HG02642 (cell line): ENCODE results near the gene DDN.

ENCODE experiments used
- ATAC-seq: cut with Tn5 transposase; IDR thresholded peaks from one replicate; pipeline ENCODE4 v1.9.1; 2021; ENCODE audit warnings: mild to moderate bottlenecking; ENCODE audit not compliant: unreplicated experiment, poor library complexity

The DDN gene

GRCh38 chr12:49032276-49032675 is 33.1 kb upstream of the DDN start:
- no peak for ATAC-seq

- no peak for ATAC-seq
Measured at GRCh38 chr12:49031573-49032161, 32.5 kb upstream of the DDN start.

GRCh38 chr12:49030714-49031572 is 31.8 kb upstream of the DDN start:
- no peak for ATAC-seq

GRCh38 chr12:49030119-49030518 is 30.9 kb upstream of the DDN start:
- no peak for ATAC-seq

- ATAC-seq = no peak
Measured at GRCh38 chr12:49028666-49029275, 29.6 kb upstream of the DDN start.

GRCh38 chr12:49027846-49028555 is 28.8 kb upstream of the DDN start:
- no peak for ATAC-seq

- ATAC-seq = no peak
Measured at GRCh38 chr12:49026678-49027480, 27.7 kb upstream of the DDN start.

GRCh38 chr12:49026101-49026500 is 26.9 kb upstream of the DDN start:
- no peak for ATAC-seq

GRCh38 chr12:49025463-49025862 is 26.3 kb upstream of the DDN start:
- no peak for ATAC-seq

- no peak for ATAC-seq
Measured at GRCh38 chr12:49024543-49024942, 25.4 kb upstream of the DDN start.

GRCh38 chr12:49023812-49024211 is 24.6 kb upstream of the DDN start:
- ATAC-seq = no peak

GRCh38 chr12:49022558-49023178 is 23.5 kb upstream of the DDN start:
- ATAC-seq = no peak

- ATAC-seq = no peak
Measured at GRCh38 chr12:49021292-49021915, 22.2 kb upstream of the DDN start.

- ATAC-seq = no peak
Measured at GRCh38 chr12:49020441-49020840, 21.3 kb upstream of the DDN start.

GRCh38 chr12:49019443-49020324 is 20.5 kb upstream of the DDN start:
- ATAC-seq = no peak

GRCh38 chr12:49019120-49019430 is 19.9 kb upstream of the DDN start:
- ATAC-seq = peak; percentile 23

GRCh38 chr12:49018261-49019119 is 19.3 kb upstream of the DDN start, which contains the start of gene PRKAG1:
TSS of gene PRKAG1 (minus strand) at chr12:49018776. CDS start at chr12:49018740, 36 bp downstream.
- peak; percentile 87 for ATAC-seq
